8988T (cell line): ENCODE results near the gene PCSK4.
A peak's percentile ranks its signal among the peaks of the same experiment; 100 is the strongest.
"Not testable (repeated sequence)": the region's sequence is repeated elsewhere in the genome, so short reads cannot be mapped to it uniquely, and the experiment has no call there.

Source experiments
- DNase-seq: peaks from one replicate; pipeline ENCODE4 v3.0.0; 2011

Gene PCSK4

DNA sequence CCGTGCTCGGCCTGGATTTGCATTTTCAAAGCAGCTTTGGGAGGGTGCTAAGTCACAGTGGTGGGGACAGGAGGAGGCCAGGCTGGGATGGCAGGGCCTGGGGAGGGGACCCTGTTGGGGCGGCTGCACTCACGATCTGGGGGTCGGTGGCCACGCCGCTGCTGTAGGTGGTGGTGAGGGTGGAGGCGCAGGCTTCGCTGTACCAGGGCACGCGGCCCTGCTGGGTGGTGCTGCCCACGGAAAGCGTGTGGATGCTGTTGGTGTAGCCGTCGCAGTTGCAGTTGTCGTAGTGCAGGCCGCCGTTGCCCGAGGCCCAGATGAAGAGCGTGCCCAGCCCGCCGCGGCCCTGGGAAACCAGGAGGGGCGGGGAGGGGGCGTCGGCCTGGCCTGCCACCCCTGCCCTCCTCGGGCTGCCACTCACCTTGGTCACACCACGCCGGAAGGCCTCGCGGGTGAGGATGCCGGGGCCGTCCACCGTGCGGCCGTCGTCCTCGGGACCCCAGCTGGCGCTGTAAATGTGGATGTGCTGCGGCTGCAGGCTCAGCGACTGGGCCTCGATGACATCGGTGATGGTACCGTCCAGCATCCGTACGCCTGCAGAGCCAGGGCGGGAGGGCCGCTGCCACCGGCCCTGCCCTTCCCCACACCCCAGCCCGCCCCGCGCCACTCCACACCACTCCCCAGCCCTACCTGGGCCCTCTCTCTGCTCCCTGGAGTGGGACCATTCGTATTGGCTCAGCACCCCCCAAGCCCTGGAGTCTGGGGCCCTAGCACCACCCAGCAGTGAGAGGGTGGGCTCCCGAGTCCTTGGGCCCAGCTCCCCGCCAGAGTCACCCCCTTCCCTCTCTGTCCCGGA is 3.2 kb downstream of the PCSK4 start:
- DNase-seq, result no peak

DNA sequence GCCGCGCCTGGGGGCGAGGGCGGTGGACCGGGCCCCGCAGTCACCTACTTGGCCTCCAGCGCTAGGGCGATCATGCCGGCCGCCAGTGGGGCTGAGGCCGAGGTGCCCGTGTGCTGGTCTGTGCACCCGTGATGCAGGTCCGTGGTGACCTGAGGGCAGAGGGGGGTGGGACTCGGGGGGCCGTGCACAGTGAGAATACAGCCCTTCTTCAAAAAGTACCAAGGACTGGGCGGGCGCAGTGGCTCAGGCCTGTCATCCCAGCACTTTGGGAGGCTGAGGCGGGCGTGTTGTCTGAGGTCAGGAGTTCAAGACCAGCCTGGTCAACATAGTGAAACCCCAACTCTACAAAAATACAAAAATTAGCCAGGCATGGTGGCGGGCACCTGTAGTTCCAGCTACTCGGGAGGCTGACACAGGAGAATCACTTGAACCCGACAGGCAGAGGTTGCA is 6.1 kb downstream of the PCSK4 start:
- DNase-seq, result no peak

DNA sequence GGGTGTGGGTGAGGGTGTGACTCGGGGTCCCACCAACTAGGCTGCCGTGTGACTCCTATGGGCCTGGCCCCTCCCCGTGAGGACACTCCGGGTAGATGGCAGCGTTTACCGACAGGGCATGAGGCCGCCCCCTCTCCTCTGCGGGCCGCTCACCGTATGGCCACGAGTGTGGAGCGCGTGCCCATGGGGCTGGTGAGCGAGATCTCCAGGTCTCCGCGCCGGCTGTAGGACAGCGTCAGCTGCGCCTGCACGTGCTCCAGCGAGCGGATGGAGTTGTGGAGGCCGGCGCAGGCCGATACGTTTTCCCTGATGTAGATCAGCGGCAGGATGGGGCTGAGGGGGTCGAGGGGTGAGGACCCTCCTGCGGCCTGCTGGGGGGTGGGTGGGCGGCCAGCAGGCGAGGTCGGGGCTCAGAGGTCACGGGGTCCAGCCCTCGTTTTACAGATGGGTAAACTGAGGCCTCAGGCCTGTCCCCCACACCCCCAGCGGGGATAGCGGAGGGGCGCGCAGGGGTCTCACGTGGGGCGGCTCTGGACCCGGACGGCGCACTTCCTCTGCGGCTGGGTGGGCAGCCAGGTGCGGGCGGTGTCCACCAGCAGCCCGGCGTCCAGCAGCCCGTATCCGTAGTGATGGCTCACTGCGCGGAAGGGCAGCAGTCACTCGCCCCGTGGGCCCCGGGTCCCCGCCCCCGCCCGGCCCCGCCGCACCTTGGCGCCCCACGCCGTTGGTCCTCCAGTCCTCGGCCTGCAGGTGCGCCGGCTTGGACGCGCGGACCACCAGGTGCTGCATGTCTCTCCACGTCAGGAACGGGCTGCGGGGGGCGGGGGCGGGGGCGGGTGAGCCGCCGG is 6.8 kb downstream of the PCSK4 start:
- DNase-seq, result no peak

DNA sequence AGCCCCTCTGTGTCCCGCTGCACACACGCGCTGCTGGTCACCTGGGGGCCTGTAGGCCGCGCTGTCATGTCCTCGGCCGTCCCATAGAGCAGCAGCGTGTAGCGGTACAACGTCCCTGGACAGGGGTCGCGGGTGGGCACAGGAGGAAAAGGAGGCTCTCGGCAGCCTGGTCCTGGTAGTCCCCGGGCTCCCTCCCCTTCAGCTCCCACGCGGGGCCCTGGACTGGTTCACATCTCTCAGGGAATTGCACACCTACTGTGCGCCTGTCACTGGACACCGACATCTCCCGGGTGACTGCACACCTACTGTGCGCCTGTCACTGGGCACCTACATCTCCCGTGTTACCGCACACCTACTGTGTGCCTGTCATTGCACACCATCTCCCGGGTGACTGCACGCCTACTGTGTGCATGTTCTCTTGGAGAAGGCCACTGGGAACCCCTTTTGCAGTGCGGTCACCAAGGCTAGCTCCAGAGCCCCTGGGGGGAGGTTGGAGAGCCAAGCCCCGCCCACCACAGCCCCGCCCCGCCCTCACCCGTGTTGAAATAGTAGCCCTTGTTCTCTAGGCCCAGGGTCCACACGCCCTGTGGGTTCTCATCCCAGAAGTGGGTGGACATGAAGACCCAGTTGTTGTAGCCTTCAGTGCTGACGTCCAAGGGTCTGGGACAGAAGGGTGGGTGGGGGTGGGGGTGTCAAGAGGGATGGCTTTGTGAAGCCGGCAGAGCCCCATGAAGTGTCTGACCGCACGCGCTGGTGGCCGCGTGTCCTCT is 7.6 kb downstream of the PCSK4 start:
- no peak for DNase-seq

DNA sequence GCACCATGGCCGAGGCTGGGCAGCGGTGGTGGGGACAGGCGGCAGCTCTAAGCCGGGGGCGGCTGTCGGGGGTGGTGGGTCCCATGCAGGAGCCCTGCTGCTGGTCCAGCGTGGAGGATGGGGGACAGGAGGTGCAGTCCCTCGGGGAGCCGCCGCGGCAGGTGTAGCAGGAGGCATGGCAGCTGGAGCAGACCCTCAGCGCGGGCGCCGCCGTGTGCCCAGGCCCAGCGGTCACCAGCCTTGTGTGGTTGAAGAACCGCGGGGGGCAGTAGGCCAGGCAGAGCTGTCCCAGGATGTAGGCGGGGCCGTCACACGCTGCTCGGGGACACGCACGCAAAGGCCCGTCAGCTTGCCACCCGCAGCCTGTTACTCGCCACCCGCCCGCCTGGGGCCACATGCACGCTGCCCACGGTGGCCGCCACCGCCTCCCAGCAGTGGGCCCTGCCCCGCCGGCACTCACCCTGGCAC is 8.2 kb downstream of the PCSK4 start:
- DNase-seq, result no peak

DNA sequence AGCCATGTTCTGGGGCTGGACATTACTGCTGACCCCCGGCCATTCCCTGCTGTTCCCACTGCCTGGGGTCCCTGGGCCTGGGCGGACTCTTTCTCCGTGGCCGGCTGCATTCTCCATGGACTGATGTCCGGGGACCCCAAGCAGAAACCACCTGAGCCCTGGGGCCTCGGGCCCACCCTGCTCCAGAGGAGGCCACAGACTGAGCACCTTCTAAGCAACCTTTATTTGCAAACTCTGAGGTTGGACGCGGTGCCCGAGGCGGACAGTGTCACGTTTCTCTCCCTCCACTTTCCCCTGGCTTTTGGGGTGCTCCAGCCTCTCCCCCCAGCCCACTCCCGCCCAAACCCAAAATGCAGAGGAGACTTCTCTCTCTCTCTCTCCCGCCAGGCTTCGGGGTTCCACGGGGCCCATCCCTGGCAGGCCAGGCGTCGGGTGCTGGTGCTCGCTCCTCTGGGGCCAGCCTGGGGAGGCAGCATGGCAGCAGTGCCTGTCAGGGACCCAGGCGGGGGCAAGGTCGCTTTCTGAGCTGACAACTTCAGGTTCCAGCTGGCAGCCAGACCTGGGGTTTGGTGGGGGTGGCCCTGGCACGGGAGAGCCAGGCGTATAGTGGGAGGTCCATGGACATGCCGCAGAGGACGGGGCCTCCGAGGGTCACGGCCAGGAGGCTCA is 8.8 kb downstream of the PCSK4 start:
- DNase-seq, result no peak

DNA sequence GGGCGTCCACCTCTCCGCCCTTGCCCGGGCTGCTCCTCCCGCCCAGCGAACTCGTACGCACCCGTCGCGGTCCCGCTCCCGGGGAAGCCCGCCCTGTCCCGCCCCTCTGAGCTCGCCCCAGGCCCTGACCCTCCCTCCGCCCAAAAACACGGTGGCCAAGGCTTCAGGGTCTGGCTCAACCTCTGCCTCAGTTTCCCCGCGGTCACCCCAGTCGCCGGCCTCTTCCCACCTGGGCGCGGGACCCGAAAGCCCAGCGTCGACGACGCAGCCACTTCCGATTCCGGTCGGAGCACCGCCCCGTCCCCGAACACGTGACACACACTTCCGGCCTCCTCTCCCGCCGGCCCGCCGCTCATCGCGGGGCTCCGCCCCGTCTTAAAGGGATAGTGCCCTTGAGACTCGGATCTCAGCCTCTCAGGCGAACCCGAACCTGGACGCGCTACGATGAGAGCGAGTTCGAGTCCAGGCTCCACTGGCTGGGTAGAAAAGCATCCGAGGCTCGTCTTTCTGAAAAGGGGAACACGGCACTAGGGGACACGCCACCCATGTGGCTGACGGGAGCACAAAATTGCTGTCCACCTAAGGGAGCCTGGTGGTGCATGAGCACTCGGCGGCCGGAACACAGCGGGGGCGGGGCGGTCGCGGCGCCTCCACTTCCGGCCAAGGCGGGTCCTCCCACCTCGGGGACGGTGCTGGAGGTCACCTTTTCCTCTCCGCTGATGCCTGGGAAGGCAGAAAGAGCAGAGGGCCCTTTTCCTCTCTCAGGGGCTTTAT is 11.0 kb downstream of the PCSK4 start, which contains the start of gene C19orf25:
Gene C19orf25 (minus strand): TSS at position 282 of the 774 bp plus-strand sequence. CDS start 312 bp downstream, outside the sequence.
- peak; percentile 93 for DNase-seq

DNA sequence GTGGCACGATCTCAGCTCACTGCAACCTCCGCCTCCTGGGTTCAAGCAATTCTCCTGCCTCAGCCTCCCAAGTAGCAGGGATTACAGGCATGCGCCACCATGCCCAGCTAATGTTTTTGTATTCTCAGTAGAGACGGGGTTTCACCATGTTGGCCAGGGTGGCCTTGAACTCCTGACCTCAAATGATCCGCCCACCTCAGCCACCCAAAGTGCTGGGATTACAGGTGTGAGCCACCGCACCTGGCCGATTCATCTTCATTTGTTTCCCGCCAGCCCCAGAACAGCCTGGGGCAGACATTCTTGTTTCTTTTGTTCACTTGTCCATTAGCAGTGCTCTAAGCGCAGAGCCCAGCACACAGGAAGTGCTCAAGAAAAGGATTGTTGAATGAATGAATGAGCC is 13.1 kb downstream of the PCSK4 start:
- DNase-seq, result not testable (repeated sequence)

DNA sequence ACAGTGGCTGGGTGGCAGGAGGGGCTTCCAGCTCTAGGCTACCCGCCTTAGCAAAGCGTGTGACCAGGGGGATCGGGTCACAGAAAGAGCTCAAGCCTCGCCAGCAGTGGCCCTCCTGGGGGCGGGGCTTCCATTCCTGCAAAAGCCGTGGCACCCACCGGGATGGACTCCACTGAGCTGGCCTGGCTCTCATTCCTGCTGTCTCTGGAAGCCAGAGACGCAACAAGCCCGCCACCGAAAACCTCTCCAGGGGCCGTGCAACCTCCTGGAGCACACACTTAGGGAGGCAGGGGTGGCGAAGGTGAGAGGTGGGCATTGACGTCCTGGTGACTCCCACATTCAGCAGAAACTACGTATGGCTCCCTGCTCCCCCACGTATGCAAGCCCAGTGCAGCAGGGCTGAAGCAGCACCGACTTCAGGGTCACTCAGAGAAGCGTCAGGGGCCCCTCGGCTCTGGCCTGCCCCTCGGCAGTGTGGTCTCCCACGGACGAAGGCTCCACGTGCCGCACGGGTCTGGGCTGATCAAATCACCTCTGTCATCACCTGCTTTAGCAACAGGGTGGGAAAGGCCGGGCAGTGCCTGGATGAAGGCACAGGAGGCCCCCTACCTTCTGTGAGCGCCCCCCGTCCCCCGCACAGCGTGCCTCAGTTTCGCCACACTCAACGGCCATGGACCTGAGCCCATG is 14.3 kb downstream of the PCSK4 start:
- DNase-seq, result peak; percentile 23

DNA sequence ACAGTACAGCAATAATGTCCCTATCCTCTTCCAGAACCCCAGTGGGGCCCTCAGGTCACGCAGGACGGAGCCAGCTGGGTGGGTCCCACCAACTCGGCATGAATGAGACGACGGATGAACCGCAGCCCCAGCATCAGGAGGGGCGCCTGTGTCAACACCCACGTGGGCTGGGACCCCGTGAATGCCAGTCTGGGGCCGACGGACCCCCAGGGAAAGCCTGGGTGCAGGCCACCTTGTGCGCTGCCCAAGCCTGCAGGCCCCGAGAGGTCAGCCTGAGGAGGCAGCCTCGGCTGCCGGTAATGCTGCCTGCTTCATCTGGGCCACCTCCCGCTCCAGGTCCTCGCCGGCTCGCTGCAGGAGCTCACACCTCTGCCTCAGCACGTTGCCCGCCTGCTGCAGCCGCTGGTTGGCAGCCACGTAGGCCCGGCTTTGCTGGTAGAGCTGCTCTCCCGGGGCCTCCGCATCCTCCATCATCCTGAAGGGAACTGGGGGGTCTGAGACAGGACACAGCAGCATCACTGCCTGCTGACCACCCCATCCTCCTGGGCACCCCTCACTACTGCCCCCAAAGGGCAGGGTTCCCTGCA is 15.3 kb downstream of the PCSK4 start:
- no peak for DNase-seq

DNA sequence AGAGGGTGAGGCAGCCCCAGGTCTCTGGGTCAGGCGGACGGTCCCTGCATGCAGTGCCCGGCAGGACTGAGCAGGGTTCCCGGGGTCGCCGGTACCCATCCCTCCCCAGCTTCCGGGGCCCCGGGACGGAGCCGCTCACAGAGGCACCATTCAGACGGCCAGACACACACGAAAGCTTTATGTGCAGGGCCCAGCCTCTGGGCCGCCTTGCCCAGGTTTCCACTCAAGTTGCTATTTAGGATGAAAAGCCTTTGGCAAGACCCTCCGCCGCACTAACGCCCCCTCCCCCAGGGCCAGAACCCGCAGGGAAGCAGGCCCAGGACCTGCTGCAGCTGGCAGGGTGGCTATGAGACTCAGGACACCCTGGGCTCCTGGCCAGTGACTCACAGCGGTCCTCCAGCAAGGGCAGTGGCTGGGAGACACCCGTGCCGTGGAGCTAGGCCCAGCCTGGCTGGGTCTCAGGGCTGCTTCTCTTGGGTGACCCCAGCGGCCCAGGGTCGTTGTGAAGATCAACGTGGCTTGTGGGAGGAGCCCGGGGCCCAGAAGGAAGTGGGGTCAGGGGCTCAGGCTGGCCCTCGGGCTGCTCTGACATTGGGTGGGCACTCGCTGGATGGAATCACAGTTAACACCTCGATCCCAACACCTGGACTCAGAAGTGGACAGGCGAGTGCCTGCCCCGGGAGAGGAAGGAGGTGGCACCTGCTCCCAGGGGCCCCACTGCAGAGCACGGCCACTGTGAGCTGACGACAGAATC is 16.0 kb downstream of the PCSK4 start:
- DNase-seq, result no peak

DNA sequence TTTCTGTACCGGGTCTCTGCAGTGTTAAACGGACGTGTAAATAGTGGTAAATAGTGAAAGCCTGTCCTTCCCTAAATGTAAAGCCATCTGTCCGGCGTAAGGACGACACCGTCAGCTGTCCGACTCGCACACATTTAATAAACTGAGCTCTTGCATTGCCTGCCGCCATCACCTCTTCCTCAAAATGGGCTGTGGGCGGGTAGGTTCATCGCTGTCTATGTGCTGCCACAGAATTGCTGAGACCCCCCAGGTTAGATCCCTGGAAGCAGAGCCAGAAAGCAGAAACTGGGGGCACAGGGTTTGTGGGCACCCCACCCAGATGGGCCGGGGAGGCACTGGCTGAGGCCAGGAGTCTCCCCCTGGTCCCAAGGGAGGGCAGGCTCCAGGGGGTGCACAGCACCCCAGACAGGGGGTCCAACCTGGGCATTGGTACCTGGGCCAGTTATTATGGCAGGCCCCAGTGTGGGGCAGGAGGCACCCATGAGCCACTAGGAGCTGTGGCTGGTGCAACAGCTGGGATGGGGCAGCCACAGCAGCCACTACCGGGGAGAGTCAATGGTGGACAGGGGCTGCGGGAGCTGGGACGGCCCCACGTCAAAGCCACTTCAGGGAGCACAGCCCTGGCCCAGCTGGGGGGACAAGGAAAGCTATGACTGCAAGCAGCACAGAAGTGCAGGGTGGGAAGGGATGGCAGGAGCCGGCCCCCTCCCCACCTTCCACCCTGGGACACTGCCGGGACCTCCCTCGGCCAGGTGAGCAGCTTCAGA is 16.9 kb downstream of the PCSK4 start:
- DNase-seq, result no peak

DNA sequence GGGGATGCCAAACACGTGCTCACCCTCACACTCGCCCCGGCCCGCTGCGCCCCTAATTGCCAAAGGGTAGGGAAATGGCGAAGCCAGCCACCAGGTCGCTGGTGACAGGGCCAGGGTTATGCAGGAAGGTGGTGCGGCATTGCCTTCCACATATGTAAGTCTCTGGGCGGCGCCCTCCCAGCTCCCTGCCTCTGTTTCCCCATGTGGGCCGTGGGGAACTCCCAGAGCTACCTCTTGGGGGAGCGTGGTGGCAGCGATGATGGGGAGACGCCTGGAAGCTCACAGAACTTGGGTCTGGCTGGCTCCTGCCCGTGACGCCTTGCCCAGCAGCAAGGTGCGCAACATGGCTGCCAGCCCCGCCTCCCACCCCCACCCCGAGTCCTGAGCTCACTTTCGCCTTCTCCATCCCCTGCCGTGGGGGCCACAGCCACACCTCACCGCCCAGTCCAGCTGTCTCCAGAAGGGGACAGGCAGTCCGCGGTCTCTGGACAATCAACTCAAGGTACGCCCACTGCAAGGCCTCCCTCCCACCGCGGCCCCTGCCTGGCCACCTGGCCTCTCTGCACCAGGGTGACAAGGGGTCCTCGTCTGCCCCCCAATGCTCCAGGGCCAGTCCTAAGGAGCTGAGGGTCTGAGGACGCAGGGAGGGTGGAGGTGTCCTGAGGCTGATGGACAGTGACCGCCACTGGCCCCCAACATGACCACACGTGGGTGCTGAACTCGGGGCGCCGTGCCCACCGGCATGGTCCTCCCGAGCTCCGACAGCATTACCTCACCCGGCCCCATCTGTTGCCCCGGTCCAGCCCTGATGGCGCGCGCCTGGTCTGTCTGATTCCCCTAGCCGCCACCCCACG is 17.7 kb downstream of the PCSK4 start:
- no peak for DNase-seq

DNA sequence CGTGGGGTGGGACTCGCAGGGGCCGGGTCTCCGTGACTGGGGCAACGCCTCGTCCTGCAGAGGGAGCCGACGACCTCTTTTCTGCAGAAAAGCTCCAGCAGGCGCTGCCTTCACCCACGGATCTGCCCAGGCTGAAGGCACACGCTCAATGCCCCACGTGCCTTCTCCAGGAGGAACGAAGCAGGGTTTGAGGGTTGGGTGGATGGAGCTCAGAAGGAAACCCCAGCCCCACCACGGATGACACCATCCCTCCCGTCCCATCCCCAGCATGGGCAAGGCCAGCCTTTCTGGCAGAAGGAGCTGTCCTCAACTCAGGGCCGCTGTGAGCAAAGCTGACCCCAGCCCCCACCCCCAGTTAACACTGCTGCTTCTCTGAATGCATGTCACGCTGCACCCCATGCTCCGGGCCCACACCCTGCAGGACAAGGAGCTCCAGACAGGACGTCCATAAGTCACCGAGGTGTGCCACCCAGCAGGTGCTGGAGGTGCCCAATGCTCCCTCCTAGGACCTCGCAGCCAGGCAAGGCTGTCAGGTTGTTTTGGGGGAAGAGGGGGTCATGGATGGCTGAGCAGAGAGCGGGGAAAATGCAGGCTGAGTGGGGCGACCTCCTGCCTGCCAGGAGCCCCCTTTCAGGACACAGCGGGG is 18.5 kb downstream of the PCSK4 start:
- no peak for DNase-seq

DNA sequence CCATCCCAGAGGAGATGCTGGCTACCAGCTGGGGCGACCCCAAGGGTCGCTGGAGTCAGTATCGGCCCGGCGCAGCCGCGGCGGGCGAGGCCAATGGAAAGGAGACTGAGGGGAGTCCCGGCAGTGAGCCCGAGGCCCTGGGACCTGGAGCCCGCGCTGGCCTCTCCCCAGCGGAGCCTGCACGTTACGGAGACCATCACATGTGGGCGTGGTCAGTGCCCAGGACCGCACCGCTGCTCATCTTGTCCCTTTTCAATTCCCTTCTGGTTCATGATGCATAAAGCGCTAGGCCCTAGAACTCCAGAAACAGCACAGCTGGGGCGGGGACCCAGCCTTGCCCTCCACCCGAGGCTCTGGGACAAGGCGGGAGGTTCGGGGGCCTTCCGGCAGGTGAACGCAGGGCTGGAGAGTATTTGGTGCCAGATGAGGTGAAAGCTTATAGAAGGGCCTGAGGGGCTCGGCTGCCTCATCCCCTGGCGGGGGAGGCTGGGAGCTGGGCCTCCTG is 19.1 kb downstream of the PCSK4 start:
- DNase-seq, result no peak

DNA sequence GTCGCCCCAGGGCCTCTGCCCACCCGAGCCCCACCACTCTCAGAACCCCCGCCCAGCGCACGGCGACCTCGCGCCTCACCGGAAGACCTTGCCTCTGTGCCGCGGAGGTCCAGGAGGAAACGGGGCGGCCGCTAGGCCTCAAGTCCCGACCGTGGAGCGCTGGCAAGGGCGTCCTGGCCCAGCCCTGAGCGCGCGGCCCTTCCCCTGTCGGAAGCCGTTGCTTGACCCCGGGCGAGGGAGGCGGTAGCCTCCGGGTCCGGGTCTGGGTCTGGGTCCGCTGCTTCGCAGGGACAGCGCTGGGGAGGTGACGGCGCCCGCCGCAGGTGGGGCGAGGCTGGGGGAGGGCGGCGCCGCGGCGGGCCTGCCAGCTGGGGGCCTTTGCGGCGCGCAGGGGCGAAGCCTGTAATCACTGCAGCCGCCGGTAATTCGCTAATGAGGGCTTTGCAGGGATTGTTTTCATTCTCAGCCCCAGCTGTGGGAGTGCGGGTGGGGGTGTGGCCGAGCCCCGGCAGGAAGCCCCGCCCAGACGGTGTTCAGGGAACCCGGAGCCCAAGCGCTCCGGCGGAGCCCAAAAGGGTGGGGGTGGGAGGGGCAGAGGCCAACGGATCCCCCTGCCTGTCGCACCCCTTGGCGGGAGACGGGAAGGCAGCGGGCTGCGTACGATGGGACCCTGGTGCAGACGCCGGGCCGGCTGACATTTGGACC is 19.7 kb downstream of the PCSK4 start:
- no peak for DNase-seq

DNA sequence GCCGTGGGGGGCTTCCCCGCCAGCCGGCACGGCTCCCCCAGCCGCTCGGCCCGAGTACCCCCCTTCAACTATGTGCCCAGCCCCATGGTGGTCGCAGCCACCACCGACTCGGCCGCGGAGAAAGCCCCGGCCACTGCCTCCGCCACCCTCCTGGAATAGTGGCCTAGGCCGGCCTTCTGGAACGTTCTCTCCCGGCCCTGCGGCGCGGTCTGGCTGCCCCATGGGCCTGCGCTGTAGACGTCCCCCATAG is 20.2 kb downstream of the PCSK4 start:
- no peak for DNase-seq
